Measurements from ENCODE around the gene SUN1.

GRCh38 chr7:885893-886625 is 53.8 kb downstream of the SUN1 start:
- no peak for TF ChIP-seq CTCF (IDR thresholded peaks at IDR 0.05; ENCODE audit: low read depth, low read length)
- TF ChIP-seq MAX (IDR thresholded peaks at IDR 0.05; ENCODE audit: low read depth, low read length) = no peak

Data from NB4 (cell line).